ENCODE measurements around the gene GNLY. TPM values are rescaled to one million over a fixed set of nuclear protein-coding genes. Genes with fewer than 3 reads are reported as not detected.
A peak's percentile ranks its signal among the peaks of the same experiment; 100 is the strongest.
"Not testable (repeated sequence)": the region's sequence is repeated elsewhere in the genome, so short reads cannot be mapped to it uniquely, and the experiment has no call there.

GNLY gene
- total RNA-seq, 4 donors from 2014 or later, result 0.63 to 4.2 (median 0.98) TPM; not detected in 1

GRCh38 chr2:85713836-85714235, 19.7 kb downstream of the GNLY start:
- TF ChIP-seq POLR2A (IDR thresholded peaks at IDR 0.05), result no peak
- no peak for TF ChIP-seq CTCF (IDR thresholded peaks at IDR 0.05)
- no peak for TF ChIP-seq EP300 (IDR thresholded peaks at IDR 0.05)
- no peaks in the 10 kb centered on the region for H3K9me3 ChIP-seq
- H3K36me3 ChIP-seq, result no peaks in the 10 kb centered on the region
- H3K4me3 ChIP-seq, result no peak overlapping the region
- no peaks in the 10 kb centered on the region for H3K27me3 ChIP-seq
- H3K27ac ChIP-seq, result peak overlapping the region in 2 of 4 donors; percentile 84 to 89
- no peak for DNase-seq (ENCODE audit: low spot score in 2 of 2)
- H3K4me1 ChIP-seq, result peaks cover 0 to 50% (median 27%) of the 10 kb centered on the region in 4 donors
- 89 to 93% methylated on average over 5 of the region's 5 CpGs for WGBS, 2 donors

GRCh38 chr2:85714421-85714820, 20.3 kb downstream of the GNLY start:
- H3K36me3 ChIP-seq; DNase-seq (ENCODE audit: low spot score in 2 of 2); H3K27me3 ChIP-seq; H3K4me3 ChIP-seq; H3K9me3 ChIP-seq: not testable (repeated sequence)
- Histone ChIP-seq H3K27ac (peak overlapping the region in 2 of 4 donors; percentile 84 to 89), H3K4me1 (peaks cover 0 to 44% (median 27%) of the 10 kb centered on the region in 4 donors)
- 90 to 95% methylated on average over 7 of the region's 7 CpGs for WGBS, 2 donors

GRCh38 chr2:85714841-85715240, 20.7 kb downstream of the GNLY start:
- Histone ChIP-seq H3K9me3 (no peaks in the 10 kb centered on the region), H3K4me1 (peaks cover 0 to 40% (median 27%) of the 10 kb centered on the region in 4 donors), H3K4me3 (no peak overlapping the region), H3K27ac (no peak overlapping the region), H3K27me3 (no peaks in the 10 kb centered on the region), H3K36me3 (no peaks in the 10 kb centered on the region)
- DNase-seq (ENCODE audit: low spot score in 2 of 2), result no peak
- 82 to 89% methylated on average over 8 of the region's 8 CpGs for WGBS, 2 donors
- TF ChIP-seq EP300 (IDR thresholded peaks at IDR 0.05) (no peak), POLR2A (IDR thresholded peaks at IDR 0.05) (no peak), CTCF (IDR thresholded peaks at IDR 0.05) (no peak)

- Histone ChIP-seq H3K36me3 (no peaks in the 10 kb centered on the region), H3K4me3 (no peak overlapping the region), H3K4me1 (peaks cover 0 to 24% (median 16%) of the 10 kb centered on the region in 4 donors), H3K9me3 (peaks cover 0 to 3% (median 0%) of the 10 kb centered on the region in 4 donors), H3K27me3 (no peaks in the 10 kb centered on the region), H3K27ac (no peak overlapping the region)
- WGBS, 2 donors, result 77 to 84% methylated on average over 13 of the region's 13 CpGs
- TF ChIP-seq POLR2A (IDR thresholded peaks at IDR 0.05), result no peak
- no peak for DNase-seq (ENCODE audit: low spot score in 2 of 2)
Observed at GRCh38 chr2:85716346-85716914, 22.3 kb downstream of the GNLY start.

GRCh38 chr2:85717308-85718008, 23.3 kb downstream of the GNLY start:
- no peak for TF ChIP-seq POLR2A (IDR thresholded peaks at IDR 0.05)
- no peak for TF ChIP-seq CTCF (IDR thresholded peaks at IDR 0.05)
- peak in 1 of 2 donors; percentile 5 for TF ChIP-seq EP300 (IDR thresholded peaks at IDR 0.05)
- H3K27ac ChIP-seq, result no peak overlapping the region
- peaks cover 0 to 16% (median 12%) of the 10 kb centered on the region in 4 donors for H3K4me1 ChIP-seq
- H3K9me3 ChIP-seq, result peaks cover 0 to 3% (median 0%) of the 10 kb centered on the region in 4 donors
- no peaks in the 10 kb centered on the region for H3K27me3 ChIP-seq
- DNase-seq (ENCODE audit: low spot score in 2 of 2), result no peak
- H3K36me3 ChIP-seq, result no peaks in the 10 kb centered on the region
- WGBS, 2 donors, result 68% methylated on average over 15 of the region's 15 CpGs
- no peak overlapping the region for H3K4me3 ChIP-seq

GRCh38 chr2:85718009-85718391, 23.8 kb downstream of the GNLY start:
- TF ChIP-seq EP300 (IDR thresholded peaks at IDR 0.05), result no peak
- no peak for TF ChIP-seq CTCF (IDR thresholded peaks at IDR 0.05)
- TF ChIP-seq POLR2A (IDR thresholded peaks at IDR 0.05), result no peak

More at GRCh38 chr2:85718009-85718391, 23.8 kb downstream of the GNLY start:
- Histone ChIP-seq H3K27ac (no peak overlapping the region), H3K9me3 (peaks cover 0 to 3% (median 0%) of the 10 kb centered on the region in 4 donors), H3K27me3 (no peaks in the 10 kb centered on the region), H3K4me1 (peaks cover 0 to 12% (median 7%) of the 10 kb centered on the region in 4 donors), H3K36me3 (no peaks in the 10 kb centered on the region), H3K4me3 (no peak overlapping the region)
- WGBS, 2 donors, result 81 to 90% methylated on average over 7 of the region's 7 CpGs
- DNase-seq (ENCODE audit: low spot score in 2 of 2), result no peak
